Suprapubic skin (tissue), 4 donors: ENCODE data around the gene MCF2L. TPM values are rescaled to one million over a fixed set of nuclear protein-coding genes. Genes with fewer than 3 reads are reported as not detected.

Experiments
- DNase-seq, 2 donors: peaks; one replicate each; pipeline ENCODE4 v3.0.0-alpha.2; 2019; ENCODE audit warnings: low spot score in 2 of 2
- H3K27ac ChIP-seq: fragments of 200-600 bp; sonication (generic); one replicate; pipeline ENCODE4 v1.5.1; 2019
- H3K27me3 ChIP-seq: fragments of 200-600 bp; sonication (generic); one replicate; pipeline ENCODE4 v1.5.1; 2019
- H3K36me3 ChIP-seq: fragments of 200-600 bp; sonication (generic); one replicate; pipeline ENCODE4 v1.5.1; 2019
- H3K4me1 ChIP-seq: fragments of 200-600 bp; sonication (generic); one replicate; pipeline ENCODE4 v1.5.1; 2019
- H3K4me3 ChIP-seq: fragments of 200-600 bp; sonication (generic); one replicate; pipeline ENCODE4 v1.5.1; 2019; ENCODE audit warnings: mild to moderate bottlenecking
- H3K9me3 ChIP-seq: fragments of 200-600 bp; sonication (generic); one replicate; pipeline ENCODE4 v1.5.1; 2019
- CTCF ChIP-seq, 2 donors: fragments of 200-600 bp in 1 of 2; fragments of 450-650 bp in 1 of 2; sonication (generic) in 1 of 2; IDR thresholded peaks; one replicate each; pipeline ENCODE4 v1.5.1; 2016 to 2019; ENCODE audit warnings: antibody characterized with exemption in 2 of 2, mild to moderate bottlenecking in 1 of 2, moderate library complexity in 1 of 2
- EP300 ChIP-seq: sonication (generic); formaldehyde crosslinking; IDR thresholded peaks from one replicate; pipeline ENCODE4 v1.6.1; 2017; ENCODE audit warnings: antibody characterized with exemption
- POLR2A ChIP-seq, 2 donors: fragments of 450-650 bp; IDR thresholded peaks; one replicate each; pipeline ENCODE4 v1.6.1; 2017; ENCODE audit warnings: antibody characterized with exemption in 2 of 2, mild to moderate bottlenecking in 2 of 2, moderate library complexity in 2 of 2
- POLR2AphosphoS5 ChIP-seq, 3 donors: sonication (generic); formaldehyde crosslinking; IDR thresholded peaks; one replicate each; pipeline ENCODE4 v1.6.1; 2017; ENCODE audit warnings: antibody characterized with exemption in 3 of 3
- WGBS: methylation state at CpG from one replicate; pipeline ENCODE4 v1.1.5; 2018; 5-methylcytosine and 5-hydroxymethylcytosine counted together
- total RNA-seq, 4 donors: library from RNA; depleted of rRNA; stranded (reverse); fragments of >200 nt; gene quantifications; one replicate each; pipeline ENCODE4 v1.1.0, GENCODE V29; 2016

MCF2L gene
- total RNA-seq, 4 donors from 2014 or later: 25.4 to 144 (median 50.0) TPM

GRCh38 chr13:113138792-113139551 is 170.0 kb downstream of the MCF2L start:
- Histone ChIP-seq H3K27ac (no peak overlapping the region), H3K27me3 (no peaks in the 10 kb centered on the region), H3K36me3 (no peaks in the 10 kb centered on the region), H3K9me3 (no peaks in the 10 kb centered on the region), H3K4me3 (no peak overlapping the region), H3K4me1 (no peaks in the 10 kb centered on the region)
- TF ChIP-seq CTCF (IDR thresholded peaks at IDR 0.05) (no peak), POLR2A (IDR thresholded peaks at IDR 0.05) (no peak), POLR2AphosphoS5 (IDR thresholded peaks at IDR 0.05) (no peak), EP300 (no peak)
- no peak for DNase-seq
- 77% methylated on average over 16 of the region's 16 CpGs for WGBS

GRCh38 chr13:113139577-113139976 is 170.6 kb downstream of the MCF2L start:
- WGBS: 84% methylated on average over 5 of the region's 5 CpGs

GRCh38 chr13:113140677-113141600 is 171.9 kb downstream of the MCF2L start:
- no peak overlapping the region for H3K27ac ChIP-seq
- H3K4me1 ChIP-seq: no peaks in the 10 kb centered on the region
- no peaks in the 10 kb centered on the region for H3K36me3 ChIP-seq
- no peak for DNase-seq
- no peaks in the 10 kb centered on the region for H3K27me3 ChIP-seq
- no peaks in the 10 kb centered on the region for H3K9me3 ChIP-seq
- TF ChIP-seq EP300 (no peak), CTCF (IDR thresholded peaks at IDR 0.05) (no peak), POLR2AphosphoS5 (IDR thresholded peaks at IDR 0.05) (no peak), POLR2A (IDR thresholded peaks at IDR 0.05) (no peak)
- no peak overlapping the region for H3K4me3 ChIP-seq
- WGBS: 92% methylated on average over 11 of the region's 26 CpGs

More at GRCh38 chr13:113139577-113139976, 170.6 kb downstream of the MCF2L start:
- TF ChIP-seq POLR2A (IDR thresholded peaks at IDR 0.05) (no peak), EP300 (no peak), CTCF (IDR thresholded peaks at IDR 0.05) (no peak), POLR2AphosphoS5 (IDR thresholded peaks at IDR 0.05) (no peak)
- Histone ChIP-seq H3K27me3 (no peaks in the 10 kb centered on the region), H3K27ac (no peak overlapping the region), H3K36me3 (no peaks in the 10 kb centered on the region), H3K4me3 (no peak overlapping the region), H3K4me1 (no peaks in the 10 kb centered on the region), H3K9me3 (no peaks in the 10 kb centered on the region)
- no peak for DNase-seq

- no peak overlapping the region for H3K27ac ChIP-seq
- 84% methylated on average over 14 of the region's 18 CpGs for WGBS
- H3K36me3 ChIP-seq: no peaks in the 10 kb centered on the region
- TF ChIP-seq CTCF (IDR thresholded peaks at IDR 0.05): no peak
- TF ChIP-seq POLR2A (IDR thresholded peaks at IDR 0.05): no peak
- no peak for TF ChIP-seq POLR2AphosphoS5 (IDR thresholded peaks at IDR 0.05)
- no peak for TF ChIP-seq EP300
- DNase-seq: no peak
- H3K4me3 ChIP-seq: no peak overlapping the region
- H3K9me3 ChIP-seq: no peaks in the 10 kb centered on the region
- H3K27me3 ChIP-seq: no peaks in the 10 kb centered on the region
- H3K4me1 ChIP-seq: no peaks in the 10 kb centered on the region
These were observed 172.6 kb downstream of the MCF2L start for GRCh38 chr13:113141601-113141970.

- Histone ChIP-seq H3K4me1 (no peaks in the 10 kb centered on the region), H3K4me3 (no peak overlapping the region), H3K9me3 (no peaks in the 10 kb centered on the region), H3K27me3 (no peaks in the 10 kb centered on the region), H3K27ac (no peak overlapping the region), H3K36me3 (no peaks in the 10 kb centered on the region)
- whole genome bisulfite sequencing: 73% methylated on average over 6 of the region's 7 CpGs
- TF ChIP-seq POLR2A (IDR thresholded peaks at IDR 0.05) (no peak), POLR2AphosphoS5 (IDR thresholded peaks at IDR 0.05) (no peak), CTCF (IDR thresholded peaks at IDR 0.05) (no peak), EP300 (no peak)
- DNase-seq: no peak
These were observed 173.9 kb downstream of the MCF2L start for GRCh38 chr13:113142876-113143275.
